GM18907 (cell line): ENCODE data around the gene CACNA2D3.

Source experiments
- ATAC-seq: cut with Tn5 transposase; IDR thresholded peaks from one replicate; pipeline ENCODE4 v1.9.1; 2021; ENCODE audit warnings: mild to moderate bottlenecking, moderate library complexity; ENCODE audit not compliant: unreplicated experiment

Gene CACNA2D3

DNA sequence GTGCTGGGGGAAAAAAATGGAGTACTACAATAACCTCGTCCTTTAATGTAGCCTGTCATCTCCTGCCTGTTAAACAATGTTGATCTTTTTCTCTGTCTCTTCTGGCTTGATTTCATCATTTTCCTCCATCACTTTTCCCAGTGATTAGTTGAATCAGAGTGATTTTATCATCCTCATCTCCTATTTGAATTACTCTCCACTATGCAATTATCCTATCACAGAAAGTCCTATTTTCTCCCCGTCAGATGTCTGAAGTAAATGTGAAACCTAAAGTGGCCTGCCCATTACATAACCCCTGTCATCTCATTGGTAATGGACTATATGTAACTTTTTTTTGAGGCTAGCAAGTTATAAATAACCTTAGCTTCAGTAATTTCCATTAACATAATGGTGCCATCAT lies 201.8 kb downstream of the CACNA2D3 start:
- ATAC-seq, result no peak

DNA sequence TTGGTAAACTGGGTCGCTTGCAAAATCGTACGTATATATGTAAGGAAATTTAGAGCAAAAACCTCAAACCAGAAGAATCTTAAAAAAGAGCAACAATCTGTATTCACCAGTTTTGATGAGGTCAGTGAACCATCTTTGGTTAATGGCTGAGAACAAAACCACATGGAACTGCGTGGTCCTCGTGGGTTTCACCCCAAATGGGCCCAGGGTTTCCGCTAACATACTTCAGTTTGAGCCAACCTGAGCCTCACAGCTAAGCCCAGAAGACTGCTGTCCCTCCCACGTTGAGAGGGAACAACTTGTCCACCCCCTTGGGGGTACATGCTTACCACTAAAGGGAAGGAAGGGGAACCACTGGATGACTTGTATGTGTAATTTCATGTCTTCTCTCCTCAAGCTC lies 204.6 kb downstream of the CACNA2D3 start:
- ATAC-seq, result no peak

GRCh38 chr3:54331341-54331740 lies 209.0 kb downstream of the CACNA2D3 start:
- ATAC-seq, result no peak

- no peak for ATAC-seq
Measured at GRCh38 chr3:54337846-54338245, 215.5 kb downstream of the CACNA2D3 start.

DNA sequence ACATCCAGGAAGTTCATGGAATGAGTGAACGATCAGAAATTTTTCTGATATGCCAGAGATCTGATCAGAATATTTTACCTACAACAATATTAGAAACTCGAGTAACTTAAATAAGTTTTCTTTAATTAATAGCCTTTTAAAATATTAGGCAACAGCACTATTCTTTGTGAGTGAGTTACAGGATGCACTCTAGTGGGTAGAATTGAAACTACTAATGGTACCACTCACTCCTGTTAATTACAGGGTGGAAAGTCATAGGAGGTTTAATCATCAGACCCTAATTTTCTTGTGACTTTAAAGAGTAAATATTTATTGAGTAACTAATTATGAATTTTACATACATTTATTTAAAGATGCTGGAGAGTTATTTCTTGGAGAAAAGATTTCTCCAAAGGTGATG lies 217.3 kb downstream of the CACNA2D3 start:
- ATAC-seq, result no peak

DNA sequence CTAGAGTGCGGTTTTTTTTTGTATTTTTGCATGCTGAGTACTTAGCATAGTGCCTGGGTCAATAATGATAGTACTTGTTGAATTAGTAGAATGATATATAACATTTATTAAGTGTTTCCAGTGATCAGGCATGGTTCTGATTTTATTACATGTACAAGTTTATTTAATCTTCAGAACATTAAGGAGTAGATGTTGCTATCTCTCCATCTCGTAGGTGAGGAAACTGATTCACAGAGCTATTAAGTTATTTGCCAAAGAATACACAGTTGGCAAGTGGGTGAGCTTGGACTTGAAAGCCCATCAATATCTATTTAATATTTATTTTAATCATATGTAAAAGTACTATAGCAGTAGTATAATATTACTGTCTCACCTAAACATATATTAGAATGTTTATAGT lies 219.5 kb downstream of the CACNA2D3 start:
- no peak for ATAC-seq

DNA sequence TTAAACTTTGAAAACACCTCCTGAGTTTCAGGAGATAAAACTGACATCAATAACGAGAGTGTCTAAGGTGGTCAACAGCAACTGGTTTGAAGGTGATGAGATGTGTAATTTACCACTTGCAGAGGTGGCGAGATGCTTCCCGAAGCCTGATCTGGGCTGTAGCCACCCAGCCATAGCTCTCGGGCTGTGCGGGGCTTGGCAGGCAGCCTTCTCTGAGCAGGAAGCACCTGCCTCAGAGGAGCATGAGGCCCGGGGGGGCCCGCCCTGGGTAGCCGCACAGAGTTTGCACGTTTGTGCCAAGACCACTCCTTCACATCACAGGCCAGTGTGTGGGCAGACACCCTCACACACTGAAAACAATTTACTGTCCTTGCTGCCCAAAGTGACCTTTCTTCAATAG lies 220.3 kb downstream of the CACNA2D3 start:
- ATAC-seq, result no peak

GRCh38 chr3:54343495-54343894 lies 221.1 kb downstream of the CACNA2D3 start:
- ATAC-seq, result no peak

DNA sequence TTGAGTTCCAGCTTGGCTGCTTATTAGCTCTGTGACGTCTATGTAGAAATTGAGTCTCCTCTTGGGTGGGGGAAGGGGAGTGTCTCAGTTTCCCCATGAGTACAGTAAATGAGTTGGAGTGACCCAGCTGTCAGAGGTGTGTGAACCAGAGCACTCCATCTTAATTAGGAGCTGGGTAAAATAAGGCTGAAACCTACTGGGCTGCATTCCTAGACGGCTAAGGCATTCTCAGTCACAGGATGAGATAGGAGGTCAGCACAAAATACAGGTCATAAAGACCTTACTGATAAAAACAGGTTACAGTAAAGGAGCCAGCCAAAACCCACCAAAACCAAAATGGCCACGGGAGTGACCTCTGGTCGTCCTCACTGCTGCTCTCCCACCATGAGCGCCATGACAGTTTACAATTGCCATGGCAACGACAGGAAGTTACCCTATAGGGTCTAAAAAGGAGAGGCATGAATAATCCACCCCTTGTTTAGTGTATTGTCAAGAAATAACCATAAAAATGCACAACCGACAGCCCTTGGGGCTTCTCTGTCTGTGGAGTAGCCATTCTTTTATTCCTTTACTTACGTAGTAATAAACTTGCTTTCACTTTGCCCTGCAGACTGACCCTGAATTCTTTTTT lies 222.4 kb downstream of the CACNA2D3 start:
- ATAC-seq, result no peak

DNA sequence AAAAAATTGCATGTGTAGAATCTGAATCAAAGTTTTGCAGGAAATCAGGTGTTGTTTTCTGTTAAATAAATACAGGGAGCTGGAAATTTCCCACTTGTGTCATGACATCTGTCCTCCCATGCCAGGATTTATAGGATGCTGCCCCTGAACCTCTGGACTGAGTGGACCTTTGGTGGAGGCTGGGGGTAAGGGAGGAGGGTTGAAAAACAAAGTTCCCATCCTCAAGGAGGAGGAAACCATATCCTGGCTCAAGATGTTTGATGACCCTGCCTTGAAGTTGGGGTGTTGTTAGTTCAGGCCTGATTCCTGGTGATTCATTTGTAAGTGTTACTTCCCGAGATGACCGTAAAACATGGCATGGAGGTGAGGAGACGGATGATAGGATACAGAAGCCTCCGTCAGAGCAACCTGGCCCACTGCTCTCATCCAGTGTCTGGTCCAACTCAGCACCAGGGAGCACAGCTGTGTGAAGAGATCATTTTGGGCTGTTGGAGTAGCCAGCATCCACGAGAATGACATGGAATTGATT lies 223.6 kb downstream of the CACNA2D3 start:
- no peak for ATAC-seq

- ATAC-seq, result no peak
Measured at GRCh38 chr3:54347060-54347459, 224.7 kb downstream of the CACNA2D3 start.

DNA sequence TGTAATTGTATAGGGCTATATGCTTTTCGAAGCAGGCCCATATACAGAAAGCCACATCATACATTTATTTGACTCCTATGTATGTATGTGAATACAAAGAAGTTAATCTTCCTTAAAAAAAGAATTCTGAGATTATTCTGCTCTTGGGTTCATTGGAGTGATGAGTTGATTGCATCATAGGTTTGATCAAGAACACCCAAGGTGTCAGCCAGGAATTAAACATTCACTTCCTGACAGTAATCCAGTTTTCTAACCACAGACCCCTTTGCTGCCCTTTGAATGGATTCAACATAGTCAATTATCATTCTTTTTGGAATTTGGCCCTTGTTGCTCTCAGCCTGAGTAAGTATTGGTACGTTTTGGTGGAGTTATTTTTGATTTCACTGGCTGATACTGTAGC lies 225.6 kb downstream of the CACNA2D3 start:
- no peak for ATAC-seq

GRCh38 chr3:54349231-54349652 lies 226.9 kb downstream of the CACNA2D3 start:
- no peak for ATAC-seq

GRCh38 chr3:54349691-54350090 lies 227.3 kb downstream of the CACNA2D3 start:
- no peak for ATAC-seq

DNA sequence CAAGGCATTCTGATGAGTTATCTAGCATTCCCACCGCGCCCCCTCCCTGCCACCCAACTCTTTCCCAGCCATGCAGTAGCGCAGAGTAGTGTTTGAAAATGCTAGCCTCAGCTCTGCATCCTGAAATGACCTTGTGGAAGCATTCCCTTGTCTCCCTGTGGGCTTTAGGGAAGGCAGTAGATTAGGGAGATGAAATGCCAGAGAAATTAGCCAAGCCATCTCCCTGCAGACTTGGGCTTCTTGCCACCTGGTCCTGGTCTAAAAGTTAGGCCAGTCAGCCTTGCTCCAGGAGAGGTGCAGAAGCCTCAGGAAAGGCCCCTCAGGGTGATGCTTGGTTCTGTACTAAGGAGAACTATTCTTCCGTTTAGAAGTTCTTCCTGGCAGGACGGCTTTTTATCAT lies 231.2 kb downstream of the CACNA2D3 start:
- ATAC-seq, result no peak

DNA sequence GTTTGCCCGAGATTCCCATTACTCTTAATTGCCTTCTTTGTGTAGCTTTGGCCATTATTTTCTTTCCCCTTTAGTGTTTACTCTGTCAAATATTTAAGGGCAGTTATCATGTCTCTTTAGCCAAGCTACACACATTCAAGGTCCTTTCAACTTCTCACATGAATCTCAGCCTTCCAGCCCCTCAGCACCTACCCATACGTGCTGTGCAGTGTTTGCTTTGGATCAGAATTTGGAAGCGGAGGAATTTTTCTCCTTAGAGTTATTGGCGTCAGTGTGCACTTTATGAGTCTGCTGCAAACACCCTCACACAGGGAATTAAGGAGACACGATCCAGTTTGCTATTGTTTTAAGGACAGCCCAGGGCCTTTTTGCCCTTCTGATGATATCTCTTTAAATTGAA lies 231.6 kb downstream of the CACNA2D3 start:
- no peak for ATAC-seq

GRCh38 chr3:54355800-54356199 lies 233.4 kb downstream of the CACNA2D3 start:
- ATAC-seq, result no peak

- no peak for ATAC-seq
Measured at GRCh38 chr3:54356261-54357045, 234.1 kb downstream of the CACNA2D3 start.

DNA sequence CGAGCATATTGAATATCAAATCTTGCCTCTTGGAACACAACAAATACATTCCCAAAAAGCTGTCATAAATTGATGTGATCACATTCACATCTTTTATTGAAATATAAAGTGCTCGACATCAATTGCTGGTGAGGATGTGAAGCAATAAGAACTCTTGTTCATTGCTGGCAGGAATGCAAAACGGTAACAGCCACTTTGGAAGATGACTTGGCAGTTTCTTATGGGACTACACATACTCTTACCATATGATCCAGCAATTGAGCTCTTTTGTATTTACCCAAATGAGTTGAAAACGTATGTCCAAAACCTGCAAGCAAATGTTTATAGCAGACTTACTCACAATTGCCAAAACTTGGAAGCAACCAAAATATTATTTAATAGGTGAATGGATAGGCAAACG lies 234.9 kb downstream of the CACNA2D3 start:
- ATAC-seq, result no peak

GRCh38 chr3:54358316-54358715 lies 236.0 kb downstream of the CACNA2D3 start:
- ATAC-seq, result no peak

- no peak for ATAC-seq
Measured at GRCh38 chr3:54358969-54359694, 236.8 kb downstream of the CACNA2D3 start.

DNA sequence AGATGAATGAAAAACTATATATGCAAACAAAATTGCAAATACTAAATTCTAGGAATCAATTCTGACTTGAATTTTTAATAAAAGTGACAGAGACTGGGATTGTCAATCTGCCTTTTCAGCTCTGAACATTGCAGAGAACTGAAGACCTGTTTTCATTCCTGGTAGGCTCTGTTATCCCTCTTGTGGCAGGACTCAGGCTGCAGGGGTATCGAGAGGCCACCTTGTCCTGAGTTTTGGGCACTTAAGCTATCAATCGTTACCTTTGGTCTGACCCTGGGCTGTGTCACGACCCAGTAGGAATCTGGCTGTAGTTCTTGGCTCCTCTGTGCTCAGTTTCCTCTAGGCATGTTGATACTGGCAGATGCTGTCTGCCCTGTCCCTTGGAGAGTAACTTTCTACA lies 238.0 kb downstream of the CACNA2D3 start:
- ATAC-seq, result no peak
